RWPE2 (cell line): Measurements from ENCODE around the gene REP15.

Experiments used
- ATAC-seq: fragments of 200-7000 bp; cut with Tn5 transposase; 3 replicates; pipeline ENCODE4 v1.9.1; 2021; ENCODE audit warnings: low read depth
- DNase-seq: peaks from one replicate; pipeline ENCODE4 v3.0.0-alpha.2; 2020; ENCODE audit warnings: low spot score
- H3K27ac ChIP-seq: fragments of 450-650 bp; 2 replicates; pipeline ENCODE4 v1.5.1; 2017; ENCODE audit warnings: mild to moderate bottlenecking; ENCODE audit not compliant: poor library complexity, severe bottlenecking
- H3K27me3 ChIP-seq: fragments of 250-450 bp; sonication (Bioruptor Pico); 2 replicates; pipeline ENCODE4 v1.5.1; 2021; ENCODE audit warnings: mild to moderate bottlenecking, moderate library complexity; ENCODE audit not compliant: insufficient read depth, poor library complexity, severe bottlenecking
- H3K36me3 ChIP-seq: fragments of 250-450 bp; sonication (Bioruptor Pico); 2 replicates; pipeline ENCODE4 v1.5.1; 2020; ENCODE audit warnings: low read depth, mild to moderate bottlenecking, moderate library complexity
- H3K4me1 ChIP-seq: fragments of 250-450 bp; sonication (Bioruptor Pico); 2 replicates; pipeline ENCODE4 v1.5.1; 2021; ENCODE audit warnings: mild to moderate bottlenecking, moderate library complexity; ENCODE audit not compliant: insufficient read depth, poor library complexity, severe bottlenecking
- H3K4me3 ChIP-seq: fragments of 250-450 bp; sonication (Bioruptor Pico); 2 replicates; pipeline ENCODE4 v1.5.1; 2021; ENCODE audit warnings: mild to moderate bottlenecking, moderate library complexity; ENCODE audit not compliant: severe bottlenecking
- H3K9me3 ChIP-seq: fragments of 250-450 bp; sonication (Bioruptor Pico); 2 replicates; pipeline ENCODE4 v1.5.1; 2021; ENCODE audit warnings: mild to moderate bottlenecking, moderate library complexity; ENCODE audit not compliant: severe bottlenecking
- CTCF ChIP-seq: fragments of 450-650 bp; IDR thresholded peaks from one replicate; pipeline ENCODE4 v1.5.1; 2017; ENCODE audit warnings: mild to moderate bottlenecking, moderate library complexity; ENCODE audit not compliant: poor library complexity, severe bottlenecking

Gene REP15

GRCh38 chr12:27672643-27673042 lies 23.6 kb upstream of the REP15 start:
- ATAC-seq (no peak), DNase-seq (no peak)
- Histone ChIP-seq H3K27ac (no peak overlapping the region), H3K9me3 (no peaks in the 10 kb centered on the region), H3K27me3 (no peaks in the 10 kb centered on the region), H3K4me1 (no peaks in the 10 kb centered on the region), H3K4me3 (no peak overlapping the region), H3K36me3 (peaks cover 7% of the 10 kb centered on the region)
- no peak for TF ChIP-seq CTCF

- ATAC-seq = no peak
Observed at GRCh38 chr12:27673101-27673718, 23.0 kb upstream of the REP15 start.

GRCh38 chr12:27674989-27675388 lies 21.3 kb upstream of the REP15 start:
- no peak for TF ChIP-seq CTCF

More at GRCh38 chr12:27673101-27673718, 23.0 kb upstream of the REP15 start:
- Histone ChIP-seq H3K9me3 (no peaks in the 10 kb centered on the region), H3K4me3 (no peak overlapping the region), H3K36me3 (peaks cover 7% of the 10 kb centered on the region), H3K4me1 (no peaks in the 10 kb centered on the region), H3K27ac (no peak overlapping the region), H3K27me3 (no peaks in the 10 kb centered on the region)
- TF ChIP-seq CTCF = no peak
- DNase-seq = no peak

GRCh38 chr12:27680619-27681018 lies 15.6 kb upstream of the REP15 start:
- DNase-seq (no peak), ATAC-seq (no peak)

More at GRCh38 chr12:27674989-27675388, 21.3 kb upstream of the REP15 start:
- ATAC-seq (no peak), DNase-seq (no peak)
- no peaks in the 10 kb centered on the region for H3K27me3 ChIP-seq
- peaks cover 10% of the 10 kb centered on the region for H3K36me3 ChIP-seq
- H3K4me1 ChIP-seq = no peaks in the 10 kb centered on the region
- no peak overlapping the region for H3K4me3 ChIP-seq
- H3K27ac ChIP-seq = no peak overlapping the region
- H3K9me3 ChIP-seq = no peaks in the 10 kb centered on the region

More at GRCh38 chr12:27680619-27681018, 15.6 kb upstream of the REP15 start:
- no peak overlapping the region for H3K4me3 ChIP-seq
- no peak overlapping the region for H3K27ac ChIP-seq
- peaks cover 25% of the 10 kb centered on the region for H3K36me3 ChIP-seq
- TF ChIP-seq CTCF = no peak
- no peaks in the 10 kb centered on the region for H3K27me3 ChIP-seq
- H3K4me1 ChIP-seq = no peaks in the 10 kb centered on the region
- no peaks in the 10 kb centered on the region for H3K9me3 ChIP-seq
